ENCODE measurements around the gene SPRED1. TPM values are rescaled to one million over a fixed set of nuclear protein-coding genes. Genes with fewer than 3 reads are reported as not detected.

SPRED1 gene
- total RNA-seq, 1 experiment from 2014 or later = 10.4 TPM

DNA sequence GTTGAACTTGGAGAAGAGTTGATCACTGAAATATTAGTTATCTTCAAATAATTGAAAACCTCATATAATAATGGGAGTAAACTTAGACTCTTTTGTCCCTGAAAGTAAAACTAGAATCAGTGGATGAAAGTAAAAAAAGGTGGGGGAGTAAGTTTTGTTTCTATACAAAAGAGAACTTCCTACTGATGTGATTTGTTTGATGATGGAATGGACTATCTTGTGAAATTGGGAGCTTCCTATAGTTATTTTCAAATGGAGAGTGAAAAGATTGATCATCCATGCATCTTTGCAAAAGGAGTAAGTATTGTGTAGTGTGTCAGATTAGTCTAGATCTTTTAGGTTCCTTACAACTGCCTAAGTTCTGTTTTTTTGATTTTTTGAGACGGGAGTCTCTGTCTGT is 28.4 kb downstream of the SPRED1 start:
- Histone ChIP-seq H3K27me3 (replicated peaks; ENCODE audit: control insufficient read depth, insufficient read depth, low read length) (no peaks in the 10 kb centered on the region), H3K4me1 (no peaks in the 10 kb centered on the region), H3K4me3 (ENCODE audit: low read depth, low read length) (no peak overlapping the region), H3K9me3 (no peaks in the 10 kb centered on the region), H3K36me3 (ENCODE audit: control insufficient read depth, insufficient read depth, low read length) (no peaks in the 10 kb centered on the region)
- Mint-ChIP-seq H3K27ac (ENCODE audit: unreplicated experiment) (no peak overlapping the region), H3K27me3 (ENCODE audit: insufficient read depth, unreplicated experiment) (no peaks in the 10 kb centered on the region), H3K9me3 (ENCODE audit: unreplicated experiment) (no peaks in the 10 kb centered on the region), H3K4me3 (ENCODE audit: unreplicated experiment) (no peak overlapping the region), H3K4me1 (ENCODE audit: low read depth, unreplicated experiment) (no peaks in the 10 kb centered on the region), H3K36me3 (ENCODE audit: insufficient read depth, unreplicated experiment) (no peaks in the 10 kb centered on the region)
- no TSS peak for BruUV-seq (replicated peaks)
- TF ChIP-seq, protein P1, sequence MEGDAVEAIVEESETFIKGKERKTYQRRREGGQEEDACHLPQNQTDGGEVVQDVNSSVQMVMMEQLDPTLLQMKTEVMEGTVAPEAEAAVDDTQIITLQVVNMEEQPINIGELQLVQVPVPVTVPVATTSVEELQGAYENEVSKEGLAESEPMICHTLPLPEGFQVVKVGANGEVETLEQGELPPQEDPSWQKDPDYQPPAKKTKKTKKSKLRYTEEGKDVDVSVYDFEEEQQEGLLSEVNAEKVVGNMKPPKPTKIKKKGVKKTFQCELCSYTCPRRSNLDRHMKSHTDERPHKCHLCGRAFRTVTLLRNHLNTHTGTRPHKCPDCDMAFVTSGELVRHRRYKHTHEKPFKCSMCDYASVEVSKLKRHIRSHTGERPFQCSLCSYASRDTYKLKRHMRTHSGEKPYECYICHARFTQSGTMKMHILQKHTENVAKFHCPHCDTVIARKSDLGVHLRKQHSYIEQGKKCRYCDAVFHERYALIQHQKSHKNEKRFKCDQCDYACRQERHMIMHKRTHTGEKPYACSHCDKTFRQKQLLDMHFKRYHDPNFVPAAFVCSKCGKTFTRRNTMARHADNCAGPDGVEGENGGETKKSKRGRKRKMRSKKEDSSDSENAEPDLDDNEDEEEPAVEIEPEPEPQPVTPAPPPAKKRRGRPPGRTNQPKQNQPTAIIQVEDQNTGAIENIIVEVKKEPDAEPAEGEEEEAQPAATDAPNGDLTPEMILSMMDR (IDR thresholded peaks at IDR 0.05; ENCODE audit: insufficient read depth in 1 of 2, low read depth in 1 of 2, low read length in 1 of 2, severe bottlenecking in 1 of 2, unreplicated experiment in 1 of 2) = no peak
- ChIA-PET CTCF (interaction anchor here (1.0 kb wide), 1 partner anchor 29 kb away, joined by 4 read pairs; no protein-coding TSS in a partner anchor), POLR2A (no interaction called here)
- intact Hi-C loops (cut with micrococcal nuclease; ENCODE audit: unreplicated experiment) = no loop called here
- DNase-seq = no peak

DNA sequence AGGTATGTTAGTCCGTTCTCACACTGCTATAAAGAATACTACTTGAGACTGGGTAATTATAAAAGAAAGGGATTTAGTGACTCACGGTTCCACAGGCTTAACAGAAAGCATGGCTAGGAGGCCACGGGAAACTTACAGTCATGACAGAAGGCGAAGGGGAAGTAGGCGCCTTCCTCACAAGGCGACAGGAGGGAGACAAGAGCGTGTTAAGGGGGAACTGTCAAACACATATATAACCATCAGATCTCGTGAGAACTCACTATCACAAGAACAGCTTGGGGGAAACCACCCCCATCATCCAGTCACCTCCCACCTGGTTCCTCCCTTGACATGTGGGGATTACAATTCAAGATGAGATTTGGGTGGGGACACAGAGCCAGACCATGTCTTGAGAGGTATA is 30.4 kb downstream of the SPRED1 start:
- Histone ChIP-seq H3K27me3 (replicated peaks; ENCODE audit: control insufficient read depth, insufficient read depth, low read length) (no peaks in the 10 kb centered on the region), H3K4me1 (no peaks in the 10 kb centered on the region), H3K9me3 (no peaks in the 10 kb centered on the region), H3K4me3 (ENCODE audit: low read depth, low read length) (no peak overlapping the region), H3K36me3 (ENCODE audit: control insufficient read depth, insufficient read depth, low read length) (no peaks in the 10 kb centered on the region)
- BruUV-seq (replicated peaks) = no TSS peak
- ChIA-PET CTCF (no interaction called here), POLR2A (no interaction called here)
- TF ChIP-seq, protein P1 (IDR thresholded peaks at IDR 0.05; ENCODE audit: insufficient read depth in 1 of 2, low read depth in 1 of 2, low read length in 1 of 2, severe bottlenecking in 1 of 2, unreplicated experiment in 1 of 2) = no peak
- intact Hi-C loops (cut with micrococcal nuclease; ENCODE audit: unreplicated experiment) = no loop called here
- Mint-ChIP-seq H3K4me3 (ENCODE audit: unreplicated experiment) (no peak overlapping the region), H3K4me1 (ENCODE audit: low read depth, unreplicated experiment) (no peaks in the 10 kb centered on the region), H3K27me3 (ENCODE audit: insufficient read depth, unreplicated experiment) (no peaks in the 10 kb centered on the region), H3K27ac (ENCODE audit: unreplicated experiment) (no peak overlapping the region), H3K9me3 (ENCODE audit: unreplicated experiment) (no peaks in the 10 kb centered on the region), H3K36me3 (ENCODE audit: insufficient read depth, unreplicated experiment) (no peaks in the 10 kb centered on the region)
- no peak for DNase-seq

DNA sequence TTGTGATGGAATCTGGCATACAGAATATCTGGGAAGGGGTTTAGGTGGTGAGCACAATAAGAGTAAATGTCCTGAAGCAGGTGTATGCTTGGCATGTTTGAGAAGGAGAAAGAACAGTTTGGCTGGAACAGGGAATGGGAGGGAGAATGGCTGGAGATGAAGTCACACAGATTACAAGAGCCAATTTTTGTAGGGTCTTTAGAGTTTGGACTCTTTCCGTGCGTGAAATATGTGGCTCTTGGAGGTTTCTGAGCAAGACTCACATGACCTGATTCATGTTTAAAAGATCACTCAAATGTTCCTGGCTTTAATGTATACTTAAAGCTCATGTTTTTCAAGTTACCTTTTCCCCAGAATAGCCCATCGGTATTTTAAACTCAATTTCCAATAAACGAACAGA is 32.8 kb downstream of the SPRED1 start:
- POLR2A ChIA-PET = no interaction called here
- TF ChIP-seq, protein P1 (IDR thresholded peaks at IDR 0.05; ENCODE audit: insufficient read depth in 1 of 2, low read depth in 1 of 2, low read length in 1 of 2, severe bottlenecking in 1 of 2, unreplicated experiment in 1 of 2) = no peak
- no peak for DNase-seq
- Histone ChIP-seq H3K4me1 (no peaks in the 10 kb centered on the region), H3K9me3 (peaks cover 12% of the 10 kb centered on the region; the same call in 1 of the 2 replicates), H3K4me3 (ENCODE audit: low read depth, low read length) (no peak overlapping the region), H3K27me3 (replicated peaks; ENCODE audit: control insufficient read depth, insufficient read depth, low read length) (no peaks in the 10 kb centered on the region), H3K36me3 (ENCODE audit: control insufficient read depth, insufficient read depth, low read length) (no peaks in the 10 kb centered on the region; the same call in 1 of the 2 replicates)
- H3K36me3 Mint-ChIP-seq (ENCODE audit: insufficient read depth, unreplicated experiment) = no peaks in the 10 kb centered on the region
- no TSS peak for BruUV-seq (replicated peaks)
- no peaks in the 10 kb centered on the region for H3K27me3 Mint-ChIP-seq (ENCODE audit: insufficient read depth, unreplicated experiment)
- intact Hi-C loops (cut with micrococcal nuclease; ENCODE audit: unreplicated experiment) = no loop called here
- H3K27ac Mint-ChIP-seq (ENCODE audit: unreplicated experiment) = no peak overlapping the region
- no peak overlapping the region for H3K4me3 Mint-ChIP-seq (ENCODE audit: unreplicated experiment)
- H3K4me1 Mint-ChIP-seq (ENCODE audit: low read depth, unreplicated experiment) = no peaks in the 10 kb centered on the region
- H3K9me3 Mint-ChIP-seq (ENCODE audit: unreplicated experiment) = peaks cover 5% of the 10 kb centered on the region
- CTCF ChIA-PET = no interaction called here

Data from Caco-2 (cell line).